Measurements from ENCODE around the gene CD164. TPM values are rescaled to one million over a fixed set of nuclear protein-coding genes. Genes with fewer than 3 reads are reported as not detected.

Gene CD164
- total RNA-seq, 3 donors from 2014 or later = 337 to 845 (median 513) TPM

DNA sequence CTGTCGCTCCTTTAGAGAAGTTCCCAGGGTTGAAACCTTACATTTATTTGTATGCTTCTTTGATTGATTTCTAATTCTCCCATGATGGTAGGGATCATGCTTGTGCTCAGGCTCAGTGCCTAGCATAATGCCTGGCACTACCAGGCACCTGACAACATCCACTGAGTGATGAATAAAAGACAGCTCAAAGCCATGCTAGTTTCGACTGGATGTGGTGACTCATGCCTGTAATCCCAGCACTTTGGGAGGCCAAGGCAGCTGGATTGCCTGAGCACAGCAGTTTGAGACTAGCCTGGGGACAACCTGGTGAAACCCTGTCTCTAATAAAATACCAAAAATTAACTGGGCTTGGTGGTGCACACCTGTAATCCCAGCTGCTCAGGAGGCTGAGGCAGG lies 11.6 kb upstream of the CD164 start:
- Histone ChIP-seq H3K36me3 (ENCODE audit: low read depth) (no peaks in the 10 kb centered on the region), H3K4me1 (ENCODE audit: low read depth) (no peaks in the 10 kb centered on the region), H3K4me3 (no peak overlapping the region), H3K9me3 (no peaks in the 10 kb centered on the region)
- TF ChIP-seq, protein P1, sequence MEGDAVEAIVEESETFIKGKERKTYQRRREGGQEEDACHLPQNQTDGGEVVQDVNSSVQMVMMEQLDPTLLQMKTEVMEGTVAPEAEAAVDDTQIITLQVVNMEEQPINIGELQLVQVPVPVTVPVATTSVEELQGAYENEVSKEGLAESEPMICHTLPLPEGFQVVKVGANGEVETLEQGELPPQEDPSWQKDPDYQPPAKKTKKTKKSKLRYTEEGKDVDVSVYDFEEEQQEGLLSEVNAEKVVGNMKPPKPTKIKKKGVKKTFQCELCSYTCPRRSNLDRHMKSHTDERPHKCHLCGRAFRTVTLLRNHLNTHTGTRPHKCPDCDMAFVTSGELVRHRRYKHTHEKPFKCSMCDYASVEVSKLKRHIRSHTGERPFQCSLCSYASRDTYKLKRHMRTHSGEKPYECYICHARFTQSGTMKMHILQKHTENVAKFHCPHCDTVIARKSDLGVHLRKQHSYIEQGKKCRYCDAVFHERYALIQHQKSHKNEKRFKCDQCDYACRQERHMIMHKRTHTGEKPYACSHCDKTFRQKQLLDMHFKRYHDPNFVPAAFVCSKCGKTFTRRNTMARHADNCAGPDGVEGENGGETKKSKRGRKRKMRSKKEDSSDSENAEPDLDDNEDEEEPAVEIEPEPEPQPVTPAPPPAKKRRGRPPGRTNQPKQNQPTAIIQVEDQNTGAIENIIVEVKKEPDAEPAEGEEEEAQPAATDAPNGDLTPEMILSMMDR (IDR thresholded peaks at IDR 0.05) = no peak
- DNase-seq (no peak), ATAC-seq (peak; percentile 63)
- intact Hi-C loops (cut with DNase I, micrococcal nuclease) = no loop called here

DNA sequence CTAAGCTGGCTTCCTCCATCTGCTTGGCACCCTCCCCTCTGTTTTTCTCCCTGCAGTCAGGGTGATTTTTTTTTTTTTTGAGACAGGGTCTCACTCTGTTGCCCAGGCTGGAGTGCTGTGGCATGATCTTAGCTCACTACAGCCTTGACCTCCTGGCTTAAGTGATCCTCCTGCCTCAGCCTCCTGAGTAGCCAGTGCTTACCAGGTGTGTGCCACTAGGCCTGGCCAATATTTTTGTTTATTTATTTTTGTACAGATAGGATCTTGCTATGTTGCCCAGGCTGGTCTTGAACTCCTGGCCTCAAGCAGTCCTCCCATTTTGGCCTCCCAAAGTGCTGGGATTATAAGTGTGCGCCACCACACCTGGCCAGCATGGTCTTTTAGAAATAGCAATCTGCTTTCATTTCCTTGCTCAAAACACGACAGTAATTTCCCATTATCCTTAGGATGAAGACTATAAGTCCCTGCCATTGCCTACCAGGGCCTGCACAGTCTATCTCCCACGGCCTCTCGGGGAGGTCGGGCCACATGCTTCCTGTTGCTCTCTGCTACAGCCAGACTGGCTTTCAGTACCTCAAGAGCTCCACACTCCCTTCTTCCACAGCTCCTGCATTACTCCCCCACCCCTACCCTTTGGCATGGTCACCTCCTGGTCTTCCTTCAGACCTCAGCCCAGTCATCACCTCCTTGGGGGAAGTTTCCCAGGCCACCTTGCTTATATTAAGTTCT lies 11.1 kb upstream of the CD164 start:
- DNase-seq = no peak
- Histone ChIP-seq H3K4me1 (ENCODE audit: low read depth) (no peaks in the 10 kb centered on the region), H3K36me3 (ENCODE audit: low read depth) (no peaks in the 10 kb centered on the region), H3K9me3 (no peaks in the 10 kb centered on the region), H3K4me3 (no peak overlapping the region)
- TF ChIP-seq, protein P1 (IDR thresholded peaks at IDR 0.05) = no peak
- intact Hi-C loops (cut with DNase I, micrococcal nuclease) = no loop called here
- no peak for ATAC-seq

DNA sequence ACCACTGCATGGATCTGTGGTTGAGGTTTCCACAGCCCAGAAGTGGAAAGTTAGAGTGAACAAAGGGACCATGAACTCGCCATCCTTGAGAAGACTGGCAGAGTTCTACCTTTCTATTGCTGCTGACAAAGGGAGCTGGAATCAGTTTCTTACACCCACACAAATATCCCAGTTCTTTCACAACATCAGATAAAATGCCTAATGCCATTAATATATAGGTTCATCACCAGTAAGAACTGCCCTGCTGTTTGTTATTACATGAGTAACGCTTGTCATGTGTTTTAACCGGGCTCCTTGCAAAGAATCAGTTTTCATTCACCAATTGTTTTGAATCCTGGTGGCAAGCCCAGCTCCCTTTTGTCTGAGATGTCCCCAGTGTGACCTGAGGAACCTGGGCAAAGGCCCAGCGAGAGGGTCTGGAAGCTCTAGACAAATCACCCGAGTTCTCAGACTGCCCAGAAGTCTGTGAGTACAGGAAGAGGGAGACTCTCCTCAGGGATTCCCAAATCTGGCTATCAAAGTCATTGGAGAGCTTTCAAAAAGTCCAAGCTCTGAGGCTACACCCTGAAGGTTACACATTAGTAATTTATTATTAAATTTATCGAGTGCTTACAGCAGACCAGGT lies 7.5 kb upstream of the CD164 start:
- no peaks in the 10 kb centered on the region for H3K36me3 ChIP-seq (ENCODE audit: low read depth)
- intact Hi-C loops (cut with DNase I, micrococcal nuclease) = loop anchor here (5.0 to 10.0 kb wide), 2 partner anchors 205 to 297 kb away; partner anchors contain the start of gene SESN1 (in 1 of the 2)

DNA sequence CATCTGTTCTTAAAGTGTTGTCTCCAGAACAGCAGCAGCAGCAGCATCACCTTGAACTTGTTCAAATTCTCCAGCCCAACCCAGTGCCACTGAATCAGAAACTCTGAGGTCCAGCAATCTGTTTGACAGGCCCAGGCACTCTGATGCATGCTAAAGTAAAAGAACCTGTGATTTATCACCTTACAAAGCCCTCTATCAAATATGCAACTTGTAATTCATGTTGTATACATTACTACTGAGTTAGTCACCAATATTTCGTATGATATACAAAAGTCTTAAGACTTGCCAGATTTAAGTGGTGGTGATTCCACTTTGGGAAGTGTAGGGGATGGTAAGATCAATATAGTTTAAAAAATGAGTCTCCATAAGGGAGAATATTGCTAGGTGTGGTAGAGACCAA lies 6.0 kb upstream of the CD164 start:
- intact Hi-C loops (cut with DNase I, micrococcal nuclease) = loop anchor here (5.0 to 10.0 kb wide), 2 partner anchors 203 to 296 kb away; partner anchors contain the start of gene SESN1 (in 1 of the 2)
- TF ChIP-seq, protein P1 (IDR thresholded peaks at IDR 0.05) = no peak
- no peak for DNase-seq
- Histone ChIP-seq H3K4me3 (no peak overlapping the region), H3K4me1 (ENCODE audit: low read depth) (peaks cover 10% of the 10 kb centered on the region), H3K9me3 (no peaks in the 10 kb centered on the region), H3K36me3 (ENCODE audit: low read depth) (no peaks in the 10 kb centered on the region)
- ATAC-seq = no peak

More for the DNA sequence above, 7.5 kb upstream of the CD164 start:
- Histone ChIP-seq H3K4me1 (ENCODE audit: low read depth) (peaks cover 3% of the 10 kb centered on the region), H3K9me3 (no peaks in the 10 kb centered on the region), H3K4me3 (no peak overlapping the region)
- TF ChIP-seq, protein P1 (IDR thresholded peaks at IDR 0.05) = no peak
- DNase-seq (no peak), ATAC-seq (no peak)

GRCh38 chr6:109383438-109383940 lies 1.2 kb upstream of the CD164 start:
- Histone ChIP-seq H3K36me3 (ENCODE audit: low read depth) (no peaks in the 10 kb centered on the region), H3K9me3 (no peaks in the 10 kb centered on the region), H3K4me1 (ENCODE audit: low read depth) (peaks cover 19% of the 10 kb centered on the region), H3K4me3 (peak overlapping the region; percentile 98)
- intact Hi-C loops (cut with DNase I, micrococcal nuclease) = loop anchor here (2.0 to 10.0 kb wide), 2 partner anchors 195 to 199 kb away; no protein-coding TSS in a partner anchor
- TF ChIP-seq, protein P1 (IDR thresholded peaks at IDR 0.05) = no peak
- DNase-seq (no peak), ATAC-seq (no peak)
